SU-DHL-6 (cell line): ENCODE measurements around the gene CTXN3.

Experiments used
- H2AFZ ChIP-seq: fragments of 200-600 bp; sonication (generic); 2 replicates; pipeline ENCODE4 v1.6.1; 2014; ENCODE audit warnings: low read depth, mild to moderate bottlenecking, moderate library complexity, mixed read lengths, antibody characterized with exemption, low read length; ENCODE audit not compliant: severe bottlenecking
- H3F3A ChIP-seq: fragments of 200-600 bp; shearing (Covaris generic); 2 replicates; pipeline ENCODE4 v1.6.0; 2016; ENCODE audit warnings: antibody characterized with exemption, mild to moderate bottlenecking; ENCODE audit not compliant: insufficient read depth
- H3K27ac ChIP-seq: fragments of 200-600 bp; sonication (generic); 2 replicates; pipeline ENCODE4 v1.5.1; 2016; ENCODE audit warnings: low read depth, mild to moderate bottlenecking, low read length, moderate library complexity, mixed read lengths
- H3K27me3 ChIP-seq: fragments of 200-600 bp; sonication (generic), shearing (Covaris generic); 2 replicates; pipeline ENCODE4 v1.6.0; 2014; ENCODE audit warnings: mild to moderate bottlenecking, low read length
- H3K36me3 ChIP-seq: fragments of 200-600 bp; sonication (generic); 2 replicates; pipeline ENCODE4 v1.6.1; 2014; ENCODE audit warnings: mild to moderate bottlenecking, low read length, mixed read lengths
- H3K4me2 ChIP-seq: fragments of 300-600, 200-600 bp; shearing (Covaris generic), sonication (generic); 2 replicates; pipeline ENCODE4 v1.6.0; 2014; ENCODE audit warnings: low read length, low read depth, mild to moderate bottlenecking; ENCODE audit not compliant: poor library complexity, severe bottlenecking
- H3K4me3 ChIP-seq: fragments of 200-600 bp; sonication (generic); 2 replicates; pipeline ENCODE4 v1.5.1; 2014; ENCODE audit warnings: antibody characterized with exemption, low read length, mild to moderate bottlenecking, mixed read lengths; ENCODE audit not compliant: insufficient read depth, poor library complexity, severe bottlenecking
- H3K79me2 ChIP-seq: fragments of 200-600 bp; sonication (generic); 2 replicates; pipeline ENCODE4 v1.6.1; 2014; ENCODE audit warnings: mild to moderate bottlenecking, low read length, moderate library complexity; ENCODE audit not compliant: insufficient read depth
- H3K9ac ChIP-seq: fragments of 200-600 bp; sonication (generic); 2 replicates; pipeline ENCODE4 v1.7.0; 2014; ENCODE audit warnings: mild to moderate bottlenecking, low read length
- H3K9me2 ChIP-seq: fragments of 200-600 bp; sonication (generic); replicated peaks from 2 replicates; pipeline ENCODE4 v1.6.1; 2014; ENCODE audit warnings: low read length; ENCODE audit not compliant: insufficient read depth
- H3K9me3 ChIP-seq: fragments of 200-600 bp; sonication (generic); 2 replicates; pipeline ENCODE4 v1.6.1; 2014; ENCODE audit warnings: low read length, mixed read lengths; ENCODE audit not compliant: insufficient read depth
- H4K20me1 ChIP-seq: fragments of 200-600 bp; sonication (generic); 2 replicates; pipeline ENCODE4 v1.6.1; 2014; ENCODE audit warnings: low read depth, mild to moderate bottlenecking, antibody characterized with exemption, low read length, moderate library complexity, mixed read lengths
- CTCF ChIP-seq: fragments of 200-600 bp; sonication (generic); IDR thresholded peaks from one replicate; pipeline ENCODE4 v1.5.1; 2017; ENCODE audit warnings: antibody characterized with exemption, mild to moderate bottlenecking, low read length, moderate library complexity; ENCODE audit not compliant: insufficient read depth, poor library complexity, severe bottlenecking
- EZH2phosphoT487 ChIP-seq: fragments of 200-600 bp; sonication (generic), shearing (Covaris generic); conservative IDR thresholded peaks from 2 replicates; pipeline ENCODE4 v1.6.1; 2018; ENCODE audit warnings: mild to moderate bottlenecking, antibody characterized with exemption, low read length, moderate library complexity, mixed read lengths

CTXN3 gene

GRCh38 chr5:127621601-127622325, 27.1 kb upstream of the CTXN3 start:
- no peak for TF ChIP-seq CTCF
- TF ChIP-seq EZH2phosphoT487: no peak
- H4K20me1 ChIP-seq: no peaks in the 10 kb centered on the region
- no peaks in the 10 kb centered on the region for H3K79me2 ChIP-seq
- no peak overlapping the region for H3K27ac ChIP-seq
- H3K4me2 ChIP-seq: no peak overlapping the region
- H3F3A ChIP-seq: no peaks in the 10 kb centered on the region
- H2AFZ ChIP-seq: no peak overlapping the region
- H3K9me2 ChIP-seq: no peaks in the 10 kb centered on the region
- H3K9me3 ChIP-seq: no peaks in the 10 kb centered on the region
- H3K27me3 ChIP-seq: no peaks in the 10 kb centered on the region
- H3K36me3 ChIP-seq: no peaks in the 10 kb centered on the region
- no peak overlapping the region for H3K4me3 ChIP-seq
- H3K9ac ChIP-seq: no peak overlapping the region

GRCh38 chr5:127634007-127634406, 14.9 kb upstream of the CTXN3 start:
- Histone ChIP-seq H3K27ac (no peak overlapping the region), H3K9me2 (no peaks in the 10 kb centered on the region), H3K9me3 (no peaks in the 10 kb centered on the region), H4K20me1 (no peaks in the 10 kb centered on the region), H3K9ac (no peak overlapping the region), H3K79me2 (no peaks in the 10 kb centered on the region), H3K4me3 (no peak overlapping the region), H3K36me3 (no peaks in the 10 kb centered on the region), H3K27me3 (no peaks in the 10 kb centered on the region; the same call in 1 of the 2 replicates), H3K4me2 (no peak overlapping the region), H3F3A (no peaks in the 10 kb centered on the region), H2AFZ (no peak overlapping the region)
- TF ChIP-seq CTCF (no peak), EZH2phosphoT487 (no peak)

- Histone ChIP-seq H3K9me3 (no peaks in the 10 kb centered on the region), H2AFZ (no peak overlapping the region), H3K4me2 (no peak overlapping the region), H4K20me1 (no peaks in the 10 kb centered on the region), H3K79me2 (no peaks in the 10 kb centered on the region), H3K4me3 (no peak overlapping the region), H3K36me3 (no peaks in the 10 kb centered on the region), H3F3A (no peaks in the 10 kb centered on the region), H3K27me3 (no peaks in the 10 kb centered on the region; the same call in 1 of the 2 replicates), H3K27ac (no peak overlapping the region), H3K9ac (no peak overlapping the region), H3K9me2 (no peaks in the 10 kb centered on the region)
- no peak for TF ChIP-seq CTCF
- no peak for TF ChIP-seq EZH2phosphoT487
Observed at GRCh38 chr5:127639828-127640227, 9.1 kb upstream of the CTXN3 start.
